CD4-positive, alpha-beta memory T cell (primary cell): Measurements from ENCODE around the gene CLRN2. TPM values are rescaled to one million over a fixed set of nuclear protein-coding genes. Genes with fewer than 3 reads are reported as not detected.

ENCODE experiments used
- CTCF ChIA-PET: fragments of 350-600 bp; sonication (Branson Sonifier 250); formaldehyde crosslinking; loops from one replicate; lab custom pipeline; 2021; ENCODE audit warnings: inconsistent platforms; ENCODE audit not compliant: partially characterized antibody; lab: Charles Lee
- POLR2A ChIA-PET: fragments of 350-600 bp; sonication (Branson Sonifier 250); formaldehyde crosslinking; loops from one replicate; lab custom pipeline; 2021; ENCODE audit not compliant: partially characterized antibody; lab: Charles Lee
- DNase-seq, 5 donors: peaks; one replicate each; pipeline versions ENCODE4 v3.0.0 to v3.0.0-alpha.2; 2020 to 2022; ENCODE audit warnings: mixed read lengths in 1 of 5
- H3K27ac ChIP-seq: one replicate; pipeline ENCODE4 v1.7.0; 2013; ENCODE audit warnings: low read depth, low read length
- H3K27me3 ChIP-seq: 2 replicates; pipeline ENCODE4 v1.7.0; 2013; ENCODE audit warnings: mild to moderate bottlenecking, low read length, moderate library complexity; ENCODE audit not compliant: insufficient read depth
- H3K36me3 ChIP-seq: 2 replicates; pipeline ENCODE4 v1.7.0; 2013; ENCODE audit warnings: mild to moderate bottlenecking, low read length, moderate library complexity; ENCODE audit not compliant: insufficient read depth
- H3K4me1 ChIP-seq: 2 replicates; pipeline ENCODE4 v1.7.0; 2013; ENCODE audit warnings: mild to moderate bottlenecking, low read length, moderate library complexity; ENCODE audit not compliant: insufficient read depth
- H3K4me3 ChIP-seq, 2 donors: one replicate each; pipeline ENCODE4 v1.7.0; 2013; ENCODE audit warnings: low read length in 2 of 2, mild to moderate bottlenecking in 1 of 2
- H3K9me3 ChIP-seq, 2 donors: one replicate each; pipeline ENCODE4 v1.7.0; 2013; ENCODE audit warnings: low read length in 2 of 2, control low read depth in 1 of 2; ENCODE audit not compliant: control insufficient read depth in 1 of 2
- H3K27ac Mint-ChIP-seq, 7 donors: one replicate each; pipeline ENCODE4 v1.8.0; 2020 to 2021; ENCODE audit warnings: mixed read lengths in 7 of 7, mild to moderate bottlenecking in 6 of 7, inconsistent platforms in 3 of 7, moderate library complexity in 3 of 7
- H3K27me3 Mint-ChIP-seq, 2 donors: one replicate each; pipeline ENCODE4 v1.8.0; 2020 to 2021; ENCODE audit warnings: mixed read lengths in 2 of 2
- H3K36me3 Mint-ChIP-seq, 2 donors: one replicate each; pipeline ENCODE4 v1.8.0; 2020 to 2021; ENCODE audit warnings: mixed read lengths in 2 of 2, inconsistent platforms in 1 of 2, mild to moderate bottlenecking in 1 of 2
- H3K4me1 Mint-ChIP-seq, 4 donors: one replicate each; pipeline ENCODE4 v1.8.0; 2020 to 2021; ENCODE audit warnings: mixed read lengths in 4 of 4, mild to moderate bottlenecking in 1 of 4
- H3K4me3 Mint-ChIP-seq, 8 donors: one replicate each; pipeline ENCODE4 v1.8.0; 2020 to 2021; ENCODE audit warnings: mixed read lengths in 8 of 8, mild to moderate bottlenecking in 7 of 8, moderate library complexity in 6 of 8, inconsistent platforms in 3 of 8
- H3K9me3 Mint-ChIP-seq, 8 donors: one replicate each; pipeline ENCODE4 v1.8.0; 2020 to 2021; ENCODE audit warnings: mixed read lengths in 8 of 8, mild to moderate bottlenecking in 5 of 8, inconsistent platforms in 3 of 8, moderate library complexity in 1 of 8
- intact Hi-C: fragments of 100-400 bp; cut with micrococcal nuclease; formaldehyde crosslinking; loops from one replicate; pipeline ENCODE4 v1.15.1; 2023
- polyA plus RNA-seq, 2 donors: library from polyadenylated mRNA; unstranded; fragments of 300-500 nt; fragmentation: Illumina TruSeq; gene quantifications; one replicate each; pipeline ENCODE4 v1.2.3, GENCODE V29; 2021
- total RNA-seq, 2 experiments: library from RNA; stranded (reverse); gene quantifications; one replicate each; pipeline ENCODE4 v1.2.3, GENCODE V29; 2021

The CLRN2 gene
- total and polyA plus RNA-seq, 4 experiments from 2014 or later = not detected

DNA sequence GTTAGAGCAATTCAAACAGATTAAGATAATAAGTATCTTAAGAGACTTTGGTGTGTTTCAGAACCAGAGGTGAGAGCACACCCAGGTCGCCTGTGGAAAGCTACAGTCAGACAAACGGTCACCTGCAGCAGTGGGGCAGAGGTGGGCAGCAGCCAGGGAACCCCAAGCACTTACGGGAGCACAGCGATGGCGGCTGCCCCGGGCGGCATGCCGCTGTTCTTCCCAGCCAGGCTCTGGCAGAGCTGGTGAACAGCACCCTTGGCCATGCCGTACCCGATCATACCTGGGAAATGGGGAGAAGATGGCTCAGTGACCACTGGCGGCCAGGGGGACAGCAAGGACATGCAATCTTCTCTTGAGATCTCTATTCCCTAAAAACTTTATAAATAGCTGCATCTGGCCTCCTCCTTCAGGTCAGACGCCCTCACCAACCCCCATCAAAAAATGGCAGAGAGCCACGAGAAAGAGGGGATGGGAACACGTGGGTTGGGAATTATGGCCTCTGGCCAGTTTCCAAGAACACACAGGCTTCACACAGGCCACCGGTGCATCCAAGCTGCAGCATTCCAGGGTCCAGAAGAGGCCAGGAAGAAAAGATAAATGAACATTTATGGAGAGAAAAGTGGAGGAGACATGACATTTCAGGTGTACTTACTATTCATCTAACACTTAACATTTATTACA is 22.8 kb upstream of the CLRN2 start:
- Histone ChIP-seq H3K4me3 (no peak overlapping the region), H3K36me3 (peaks cover 30% of the 10 kb centered on the region), H3K9me3 (no peaks in the 10 kb centered on the region), H3K27ac (no peak overlapping the region), H3K4me1 (no peaks in the 10 kb centered on the region), H3K27me3 (no peaks in the 10 kb centered on the region)
- peaks cover 36 to 60% of the 10 kb centered on the region in 2 donors for H3K36me3 Mint-ChIP-seq
- H3K4me1 Mint-ChIP-seq = peaks cover 0 to 5% (median 2%) of the 10 kb centered on the region in 4 donors
- peak overlapping the region in 1 of 7 donors; percentile 38 for H3K27ac Mint-ChIP-seq
- ChIA-PET CTCF (no interaction called here), POLR2A (no interaction called here)
- intact Hi-C loops = no loop called here
- DNase-seq = no peak
- no peak overlapping the region for H3K4me3 Mint-ChIP-seq
- no peaks in the 10 kb centered on the region for H3K27me3 Mint-ChIP-seq
- no peaks in the 10 kb centered on the region for H3K9me3 Mint-ChIP-seq

GRCh38 chr4:17492876-17493275 is 22.1 kb upstream of the CLRN2 start:
- H3K9me3 ChIP-seq = no peaks in the 10 kb centered on the region
- no peaks in the 10 kb centered on the region for H3K4me1 ChIP-seq
- H3K4me3 ChIP-seq = no peak overlapping the region
- H3K9me3 Mint-ChIP-seq = no peaks in the 10 kb centered on the region
- intact Hi-C loops = no loop called here
- CTCF ChIA-PET = interaction anchor here (1.4 kb wide), 1 partner anchor 20 kb away, joined by 4 read pairs; no protein-coding TSS in a partner anchor
- peaks cover 30% of the 10 kb centered on the region for H3K36me3 ChIP-seq
- no peak overlapping the region for H3K27ac Mint-ChIP-seq
- H3K36me3 Mint-ChIP-seq = peaks cover 38 to 66% of the 10 kb centered on the region in 2 donors
- no peak overlapping the region for H3K27ac ChIP-seq
- H3K4me1 Mint-ChIP-seq = peaks cover 0 to 5% (median 3%) of the 10 kb centered on the region in 4 donors
- no peak overlapping the region for H3K4me3 Mint-ChIP-seq
- no peaks in the 10 kb centered on the region for H3K27me3 Mint-ChIP-seq
- POLR2A ChIA-PET = no interaction called here
- H3K27me3 ChIP-seq = no peaks in the 10 kb centered on the region
- DNase-seq = no peak

GRCh38 chr4:17493619-17494018 is 21.3 kb upstream of the CLRN2 start:
- peak in 1 of 5 donors; percentile 11 for DNase-seq
- Mint-ChIP-seq H3K4me3 (no peak overlapping the region), H3K9me3 (no peaks in the 10 kb centered on the region), H3K4me1 (peaks cover 0 to 8% (median 3%) of the 10 kb centered on the region in 4 donors), H3K27me3 (no peaks in the 10 kb centered on the region), H3K27ac (no peak overlapping the region), H3K36me3 (peaks cover 40 to 68% of the 10 kb centered on the region in 2 donors)
- ChIA-PET CTCF (interaction anchor here (1.4 kb wide), 1 partner anchor 21 kb away, joined by 4 read pairs; no protein-coding TSS in a partner anchor), POLR2A (no interaction called here)
- Histone ChIP-seq H3K27me3 (no peaks in the 10 kb centered on the region), H3K4me1 (no peaks in the 10 kb centered on the region), H3K9me3 (no peaks in the 10 kb centered on the region), H3K36me3 (peaks cover 28% of the 10 kb centered on the region), H3K4me3 (no peak overlapping the region), H3K27ac (no peak overlapping the region)
- intact Hi-C loops = no loop called here

GRCh38 chr4:17494258-17495190 is 20.4 kb upstream of the CLRN2 start:
- H3K27me3 ChIP-seq = no peaks in the 10 kb centered on the region
- Mint-ChIP-seq H3K27ac (peak overlapping the region in 2 of 7 donors; percentile 4 to 46), H3K4me1 (peaks cover 0 to 10% (median 4%) of the 10 kb centered on the region in 4 donors), H3K9me3 (no peaks in the 10 kb centered on the region), H3K36me3 (peaks cover 40 to 68% of the 10 kb centered on the region in 2 donors), H3K27me3 (no peaks in the 10 kb centered on the region), H3K4me3 (no peak overlapping the region)
- no peak overlapping the region for H3K4me3 ChIP-seq
- H3K36me3 ChIP-seq = peaks cover 19% of the 10 kb centered on the region
- no peaks in the 10 kb centered on the region for H3K4me1 ChIP-seq
- no peaks in the 10 kb centered on the region for H3K9me3 ChIP-seq
- no peak overlapping the region for H3K27ac ChIP-seq
- CTCF ChIA-PET = interaction anchor here (1.4 kb wide), 1 partner anchor 22 kb away, joined by 4 read pairs; no protein-coding TSS in a partner anchor
- no peak for DNase-seq
- intact Hi-C loops = no loop called here
- POLR2A ChIA-PET = no interaction called here

GRCh38 chr4:17497890-17498523 is 17.0 kb upstream of the CLRN2 start:
- intact Hi-C loops = no loop called here
- peaks cover 31% of the 10 kb centered on the region for H3K36me3 ChIP-seq
- DNase-seq = no peak
- POLR2A ChIA-PET = no interaction called here
- Mint-ChIP-seq H3K27ac (no peak overlapping the region), H3K4me3 (no peak overlapping the region), H3K27me3 (no peaks in the 10 kb centered on the region), H3K9me3 (no peaks in the 10 kb centered on the region), H3K36me3 (peaks cover 38 to 75% of the 10 kb centered on the region in 2 donors), H3K4me1 (peaks cover 0 to 10% (median 4%) of the 10 kb centered on the region in 4 donors)
- no peak overlapping the region for H3K27ac ChIP-seq
- no peaks in the 10 kb centered on the region for H3K9me3 ChIP-seq
- CTCF ChIA-PET = no interaction called here
- no peaks in the 10 kb centered on the region for H3K4me1 ChIP-seq
- no peak overlapping the region for H3K4me3 ChIP-seq
- H3K27me3 ChIP-seq = no peaks in the 10 kb centered on the region

DNA sequence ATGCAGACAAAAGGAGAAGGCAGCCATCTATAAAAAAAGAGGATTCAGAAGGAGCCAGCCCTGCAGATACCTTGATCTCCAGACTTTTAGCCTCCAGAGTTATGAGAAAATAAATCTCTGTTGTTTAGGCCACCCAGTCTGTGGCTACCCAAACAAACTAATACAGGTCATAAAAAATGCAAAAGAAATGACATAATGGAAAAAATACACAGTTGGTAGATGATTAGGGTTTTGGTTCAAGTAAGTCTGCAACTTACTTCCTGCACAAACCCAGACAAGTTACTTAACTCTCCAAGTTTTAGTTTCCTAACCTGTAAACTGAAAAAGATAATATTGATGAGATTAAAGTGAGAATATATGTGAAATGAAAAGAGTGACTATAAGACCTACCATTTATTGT is 14.4 kb upstream of the CLRN2 start:
- no peak overlapping the region for H3K27ac ChIP-seq
- H3K27me3 Mint-ChIP-seq = no peaks in the 10 kb centered on the region
- peaks cover 0 to 11% (median 5%) of the 10 kb centered on the region in 4 donors for H3K4me1 Mint-ChIP-seq
- no peaks in the 10 kb centered on the region for H3K27me3 ChIP-seq
- H3K4me3 ChIP-seq = no peak overlapping the region
- no peaks in the 10 kb centered on the region for H3K9me3 Mint-ChIP-seq
- no peaks in the 10 kb centered on the region for H3K9me3 ChIP-seq
- no peak for DNase-seq
- peaks cover 53 to 79% of the 10 kb centered on the region in 2 donors for H3K36me3 Mint-ChIP-seq
- intact Hi-C loops = no loop called here
- no peaks in the 10 kb centered on the region for H3K4me1 ChIP-seq
- ChIA-PET POLR2A (no interaction called here), CTCF (no interaction called here)
- peak overlapping the region in 2 of 7 donors; percentile 46 to 74 for H3K27ac Mint-ChIP-seq
- H3K36me3 ChIP-seq = peaks cover 38% of the 10 kb centered on the region
- H3K4me3 Mint-ChIP-seq = no peak overlapping the region
